Left colon (tissue), 2 donors: ENCODE measurements around the gene MAGI3. TPM values are rescaled to one million over a fixed set of nuclear protein-coding genes. Genes with fewer than 3 reads are reported as not detected.

Experiments used
- ATAC-seq: fragments of 200-7000 bp; cut with Tn5 transposase; one replicate; pipeline ENCODE4 v1.9.1; 2020; ENCODE audit warnings: mild to moderate bottlenecking, moderate library complexity
- DNase-seq, 2 donors: peaks; one replicate each; pipeline ENCODE4 v3.0.0-alpha.2; 2020
- intact Hi-C, 2 donors: fragments of 100-400 bp; cut with DNase I in 1 of 2; cut with micrococcal nuclease in 1 of 2; formaldehyde crosslinking; loops; one replicate each; pipeline versions ENCODE4 v1.11.2 to v1.14.0; 2022; cut with DNase I, micrococcal nuclease
- total RNA-seq, 2 donors: library from RNA; stranded (reverse); fragmentation: NEBNext Ultra II Directional; extraction: Animal tissue kit (Norgen Biotek cat#: 25700); gene quantifications; one replicate each; pipeline ENCODE4 v1.2.1, GENCODE V29; 2021
- donor health status: DM: no; HTN: no; CAD: no.
- donor health status: DM: yes; HTN: yes; CAD: no.

The MAGI3 gene
- total RNA-seq, 2 donors from 2014 or later: 58.2 to 78.6 TPM

- ATAC-seq: no peak
- no peak for DNase-seq
- intact Hi-C loops: no loop called here
Measured at GRCh38 chr1:113605146-113605545, 214.8 kb downstream of the MAGI3 start.

DNA sequence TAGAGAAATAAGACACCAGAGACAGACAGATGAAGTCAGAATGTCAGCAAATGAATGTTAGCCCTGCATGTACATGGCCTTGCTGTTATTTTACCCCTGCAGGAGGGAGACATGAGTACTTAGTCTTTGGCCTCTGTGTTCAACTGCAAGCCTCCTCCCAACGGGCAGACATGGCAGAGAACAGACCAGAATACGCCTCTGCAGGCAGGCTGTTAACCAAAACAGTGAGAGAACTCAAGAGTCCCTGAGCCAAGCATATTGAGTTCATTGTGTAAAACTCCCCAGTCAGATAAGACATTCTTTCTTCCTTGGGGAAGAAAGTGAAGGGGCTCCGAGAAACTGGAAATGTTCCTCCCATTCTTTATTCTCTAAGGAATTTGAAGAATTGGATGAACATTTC is 218.1 kb downstream of the MAGI3 start:
- DNase-seq (no peak), ATAC-seq (no peak)
- intact Hi-C loops: no loop called here

- DNase-seq (no peak), ATAC-seq (no peak)
- intact Hi-C loops: no loop called here
Measured at GRCh38 chr1:113610372-113610771, 220.1 kb downstream of the MAGI3 start.

DNA sequence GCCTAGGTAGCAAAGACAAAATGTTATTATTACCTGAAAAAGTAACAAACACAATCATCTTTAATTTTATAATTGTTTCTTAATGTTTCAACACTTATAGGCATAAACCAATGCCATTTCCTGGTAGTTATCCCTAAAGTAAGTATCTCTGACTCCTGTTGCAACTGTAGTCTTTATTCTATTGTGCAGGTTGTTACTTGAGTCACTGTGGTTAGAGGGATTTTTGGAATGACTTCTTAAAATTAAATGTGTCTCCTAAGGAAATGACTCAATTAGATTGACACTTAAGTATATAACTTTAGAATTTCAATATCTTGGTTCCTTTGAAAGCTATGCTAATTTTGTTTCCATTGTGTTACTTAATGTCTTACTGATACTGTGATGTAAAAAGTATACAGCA is 225.1 kb downstream of the MAGI3 start:
- intact Hi-C loops: no loop called here
- no peak for ATAC-seq
- DNase-seq: no peak

- no peak for ATAC-seq
- no peak for DNase-seq
Measured at GRCh38 chr1:113616156-113616555, 225.8 kb downstream of the MAGI3 start.

GRCh38 chr1:113617438-113618141 is 227.3 kb downstream of the MAGI3 start:
- ATAC-seq (no peak), DNase-seq (no peak)
- intact Hi-C loops: no loop called here

More at GRCh38 chr1:113616156-113616555, 225.8 kb downstream of the MAGI3 start:
- intact Hi-C loops: no loop called here

DNA sequence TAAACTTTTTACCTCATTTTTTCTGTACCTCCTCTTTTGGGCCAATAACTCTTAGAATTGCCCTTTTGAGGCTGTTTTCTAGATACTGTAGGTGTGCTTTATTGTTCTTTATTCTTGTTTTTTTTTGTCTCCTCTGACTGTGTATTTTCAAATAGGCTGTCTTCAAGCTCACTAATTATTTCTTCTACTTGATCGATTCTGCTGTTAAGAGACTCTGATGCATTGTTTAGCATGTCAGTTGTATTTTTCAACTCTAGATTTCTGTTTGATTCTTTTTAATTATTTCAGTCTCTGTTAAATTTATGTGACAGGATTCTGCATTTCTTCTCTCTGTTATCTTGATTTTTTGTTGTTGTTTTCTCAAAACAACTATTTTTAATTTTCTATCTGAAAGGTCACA is 238.7 kb downstream of the MAGI3 start:
- DNase-seq: no peak

GRCh38 chr1:113630340-113631327 is 240.3 kb downstream of the MAGI3 start:
- DNase-seq (no peak), ATAC-seq (no peak)
- intact Hi-C loops: no loop called here

More for the DNA sequence above, 238.7 kb downstream of the MAGI3 start:
- ATAC-seq: no peak
- intact Hi-C loops: no loop called here

DNA sequence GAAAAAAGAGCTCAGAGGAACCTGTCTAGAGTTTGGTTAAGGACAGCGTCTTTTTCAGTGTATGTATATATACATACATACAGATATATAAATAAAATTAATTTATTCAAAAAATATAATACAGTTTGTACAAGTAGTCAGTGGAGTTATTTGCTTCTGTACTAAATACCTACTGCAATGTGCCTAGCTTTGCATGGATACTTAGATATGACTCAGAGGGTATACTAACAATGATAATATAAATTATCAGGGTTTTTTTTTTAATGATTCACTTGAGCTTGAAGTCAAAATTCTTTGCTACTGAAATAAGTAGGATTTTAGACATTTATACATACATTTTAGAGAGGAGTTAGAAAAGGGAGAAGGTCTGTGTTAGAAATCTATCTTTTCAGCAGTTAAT is 251.1 kb downstream of the MAGI3 start:
- DNase-seq: no peak
- intact Hi-C loops: no loop called here
- no peak for ATAC-seq

- DNase-seq (no peak), ATAC-seq (no peak)
- intact Hi-C loops: no loop called here
Measured at GRCh38 chr1:113647164-113647563, 256.8 kb downstream of the MAGI3 start.

DNA sequence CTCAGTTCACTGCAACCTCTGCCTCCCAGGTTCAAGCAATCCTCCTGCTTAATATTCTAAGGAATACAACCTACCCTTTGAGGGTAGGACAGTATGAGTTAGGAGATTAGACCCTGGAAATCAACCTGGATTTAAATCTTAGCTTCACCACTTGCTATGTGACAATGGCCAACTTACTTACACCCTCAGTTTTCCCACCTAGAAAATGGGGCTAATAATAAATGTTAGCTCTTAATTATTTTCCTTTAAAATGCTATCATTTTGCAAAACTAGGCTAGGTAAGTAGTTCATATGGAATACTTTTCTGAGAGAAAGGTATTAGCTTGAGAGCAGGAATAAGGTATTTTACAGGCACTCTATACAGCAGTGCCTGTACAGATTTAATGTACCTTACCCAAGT is 258.2 kb downstream of the MAGI3 start:
- ATAC-seq (no peak), DNase-seq (no peak)
- intact Hi-C loops: no loop called here

DNA sequence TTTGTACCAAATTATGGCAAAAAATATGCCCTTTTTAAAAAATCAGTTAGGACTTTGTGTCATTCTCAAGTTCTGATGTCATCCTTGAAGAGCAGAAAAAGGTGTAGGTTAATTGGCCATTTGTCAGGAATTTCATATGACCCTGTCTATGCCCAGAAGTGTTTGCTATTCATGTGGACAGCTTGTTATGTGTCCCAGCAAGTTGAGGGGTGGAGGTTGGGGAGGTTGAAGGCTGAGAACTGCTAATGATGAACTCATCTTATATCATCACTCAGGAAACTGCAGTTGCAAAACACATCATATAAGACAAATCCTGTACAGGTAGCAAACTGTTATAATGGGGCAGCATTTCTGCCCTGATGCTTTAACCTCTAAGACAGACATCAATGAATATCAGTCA is 262.5 kb downstream of the MAGI3 start:
- no peak for ATAC-seq
- intact Hi-C loops: no loop called here
- no peak for DNase-seq

DNA sequence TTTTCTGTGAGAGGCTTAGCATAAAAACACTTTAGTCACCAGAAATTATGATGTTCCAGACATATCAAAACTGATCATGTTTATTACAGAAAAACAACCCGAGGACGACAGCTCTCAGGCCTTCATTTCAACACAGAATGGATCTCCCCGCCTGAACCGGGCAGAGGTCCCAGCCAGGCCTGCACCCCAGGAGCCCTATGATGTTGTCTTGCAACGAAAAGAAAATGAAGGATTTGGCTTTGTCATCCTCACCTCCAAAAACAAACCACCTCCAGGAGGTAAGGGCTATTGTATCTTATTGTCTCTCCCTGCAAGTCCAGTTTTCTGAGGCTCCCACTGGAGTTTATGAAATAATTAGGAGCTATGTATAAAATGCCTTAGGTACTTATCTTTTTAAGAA is 263.4 kb downstream of the MAGI3 start:
- no peak for ATAC-seq
- intact Hi-C loops: no loop called here

GRCh38 chr1:113654883-113655282 is 264.6 kb downstream of the MAGI3 start:
- no peak for ATAC-seq
- no peak for DNase-seq
- intact Hi-C loops: no loop called here

More for the DNA sequence above, 263.4 kb downstream of the MAGI3 start:
- DNase-seq: no peak

DNA sequence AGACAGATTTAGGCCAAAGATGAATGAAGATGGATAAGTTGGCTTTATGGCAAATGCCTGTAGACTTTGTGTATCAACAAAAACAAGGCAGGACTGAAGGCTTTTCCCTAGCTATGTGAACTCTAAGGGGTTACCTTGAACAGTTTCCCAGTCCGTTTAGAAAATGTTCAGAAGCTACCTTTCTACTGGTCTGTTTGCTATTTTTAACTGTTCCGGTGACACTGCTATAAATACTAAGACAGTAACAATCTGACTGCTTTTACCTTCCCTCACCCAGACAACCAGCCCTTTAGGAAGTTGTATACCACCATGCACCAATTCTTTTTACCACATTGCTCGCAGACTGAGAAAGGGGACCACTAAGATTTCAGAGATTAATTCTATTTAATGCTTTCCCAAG is 266.8 kb downstream of the MAGI3 start:
- ATAC-seq (no peak), DNase-seq (no peak)
- intact Hi-C loops: no loop called here

DNA sequence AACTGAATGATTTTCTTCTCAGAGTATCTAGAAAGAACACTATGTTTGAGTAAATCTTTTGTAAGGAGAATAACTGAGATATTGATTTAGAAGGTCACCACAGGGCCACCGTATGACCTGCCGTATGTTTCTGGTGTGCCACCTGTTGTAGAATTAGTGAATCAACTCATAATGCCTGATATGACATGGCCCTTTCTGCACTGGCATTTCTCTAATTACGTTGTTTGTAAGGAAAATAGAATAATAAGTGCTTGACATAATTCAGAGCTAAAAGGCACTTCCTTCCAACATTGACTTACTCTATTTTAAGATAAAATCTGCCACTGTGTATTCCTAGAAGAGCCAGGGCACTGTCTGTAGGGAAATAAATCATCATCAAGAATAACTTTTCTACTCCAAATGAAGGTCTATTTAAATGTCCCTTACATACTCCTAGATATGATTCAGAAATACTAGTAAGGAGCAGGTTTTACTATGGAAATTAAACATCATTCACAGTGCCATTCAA is 267.3 kb downstream of the MAGI3 start:
- intact Hi-C loops: no loop called here
- DNase-seq (no peak), ATAC-seq (no peak)

DNA sequence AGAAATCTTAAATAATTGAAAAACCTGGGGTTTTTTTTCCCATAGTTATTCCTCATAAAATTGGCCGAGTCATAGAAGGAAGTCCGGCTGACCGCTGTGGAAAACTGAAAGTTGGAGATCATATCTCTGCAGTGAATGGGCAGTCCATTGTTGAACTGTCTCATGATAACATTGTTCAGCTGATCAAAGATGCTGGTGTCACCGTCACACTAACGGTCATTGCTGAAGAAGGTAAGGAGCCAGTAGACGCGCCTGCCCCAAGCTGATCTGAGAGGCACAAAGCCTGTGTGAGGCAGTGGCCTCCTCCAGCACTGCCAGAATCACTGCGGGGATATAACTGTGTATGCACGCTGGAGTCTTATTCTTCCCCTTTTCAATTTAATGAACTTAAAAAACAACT is 268.7 kb downstream of the MAGI3 start:
- intact Hi-C loops: no loop called here
- no peak for ATAC-seq
- DNase-seq: no peak

- no peak for ATAC-seq
- intact Hi-C loops: no loop called here
- DNase-seq: no peak
Measured at GRCh38 chr1:113659556-113659955, 269.2 kb downstream of the MAGI3 start.

DNA sequence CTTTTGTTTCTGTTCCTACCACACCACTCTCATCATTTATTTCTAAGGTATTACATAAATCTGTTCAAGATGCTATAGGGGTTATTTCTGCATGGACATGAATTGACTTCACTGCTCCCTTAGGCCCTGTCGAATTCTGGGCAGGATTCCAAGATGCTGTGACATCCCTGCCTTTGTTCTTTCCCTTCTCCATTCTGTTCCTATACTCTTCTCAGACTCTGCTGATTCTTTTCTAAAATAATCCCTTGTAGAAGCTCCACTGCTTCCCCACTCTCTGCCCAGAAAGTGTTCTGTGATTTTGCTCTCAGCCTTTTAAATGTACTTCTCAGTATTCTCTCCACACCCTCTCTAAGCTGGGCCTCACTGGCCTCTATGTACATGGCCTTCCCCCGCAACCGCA is 269.8 kb downstream of the MAGI3 start:
- ATAC-seq (no peak), DNase-seq (no peak)
- intact Hi-C loops: no loop called here

- intact Hi-C loops: no loop called here
- ATAC-seq: no peak
- no peak for DNase-seq
Measured at GRCh38 chr1:113662101-113662500, 271.8 kb downstream of the MAGI3 start.
